ENCODE measurements around the gene ZNF335.
A peak's percentile ranks its signal among the peaks of the same experiment; 100 is the strongest.
"Not testable (repeated sequence)": the region's sequence is repeated elsewhere in the genome, so short reads cannot be mapped to it uniquely, and the experiment has no call there.

ZNF335 gene

GRCh38 chr20:46001498-46001897, 29.5 kb upstream of the ZNF335 start:
- DNase-seq (ENCODE audit: low read depth in 2 of 3, low spot score in 2 of 3) = no peak

DNA sequence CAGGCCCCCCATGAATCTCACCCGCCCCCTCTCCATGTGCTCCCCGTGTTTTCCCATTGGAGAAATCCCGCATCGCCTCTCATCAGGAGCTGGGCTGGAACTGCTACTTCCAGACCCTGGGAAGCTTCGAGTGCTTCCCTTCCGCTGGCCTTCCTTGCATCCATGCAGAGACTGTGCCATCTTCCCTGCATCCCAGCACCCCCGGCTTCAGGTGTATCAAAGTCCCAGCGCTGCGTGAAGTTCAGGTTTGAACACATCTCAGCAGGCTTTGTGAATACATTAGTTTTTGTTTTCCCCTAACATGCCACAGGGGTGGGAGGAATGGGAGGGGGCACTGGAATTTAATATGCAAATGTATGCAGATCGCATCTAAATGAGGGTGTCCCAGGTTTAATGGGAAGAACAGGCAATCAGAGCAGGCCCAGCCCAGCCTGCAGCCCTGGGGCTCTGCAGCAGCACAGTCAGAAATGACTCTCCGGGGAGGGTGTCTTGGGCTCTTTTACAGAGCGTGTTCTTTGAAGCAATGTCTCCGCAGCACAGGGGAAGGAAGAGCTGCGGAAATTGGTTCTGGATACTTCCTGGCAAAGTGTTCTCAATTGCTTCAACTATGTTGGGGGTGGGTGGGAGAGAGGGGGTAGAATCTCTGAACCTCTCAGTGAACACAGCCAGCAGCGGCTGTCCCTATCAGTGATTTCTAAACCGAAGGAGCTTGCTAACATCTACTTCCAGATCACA, 28.4 kb upstream of the ZNF335 start:
- DNase-seq (ENCODE audit: low read depth in 2 of 3, low spot score in 2 of 3) = no peak

GRCh38 chr20:45999557-46000261, 27.7 kb upstream of the ZNF335 start:
- DNase-seq (ENCODE audit: low read depth in 2 of 3, low spot score in 2 of 3) = no peak

- no peak for DNase-seq (ENCODE audit: low read depth in 2 of 3, low spot score in 2 of 3)
Observed at GRCh38 chr20:45998761-45999160, 26.8 kb upstream of the ZNF335 start.

GRCh38 chr20:45998337-45998736, 26.3 kb upstream of the ZNF335 start:
- DNase-seq (ENCODE audit: low read depth in 2 of 3, low spot score in 2 of 3) = no peak

GRCh38 chr20:45997187-45997586, 25.2 kb upstream of the ZNF335 start:
- no peak for DNase-seq (ENCODE audit: low read depth in 2 of 3, low spot score in 2 of 3)

- DNase-seq (ENCODE audit: low read depth in 2 of 3, low spot score in 2 of 3) = not testable (repeated sequence)
Observed at GRCh38 chr20:45995495-45996097, 23.6 kb upstream of the ZNF335 start.

- DNase-seq (ENCODE audit: low read depth in 2 of 3, low spot score in 2 of 3) = no peak
Observed at GRCh38 chr20:45994761-45995493, 22.9 kb upstream of the ZNF335 start.

DNA sequence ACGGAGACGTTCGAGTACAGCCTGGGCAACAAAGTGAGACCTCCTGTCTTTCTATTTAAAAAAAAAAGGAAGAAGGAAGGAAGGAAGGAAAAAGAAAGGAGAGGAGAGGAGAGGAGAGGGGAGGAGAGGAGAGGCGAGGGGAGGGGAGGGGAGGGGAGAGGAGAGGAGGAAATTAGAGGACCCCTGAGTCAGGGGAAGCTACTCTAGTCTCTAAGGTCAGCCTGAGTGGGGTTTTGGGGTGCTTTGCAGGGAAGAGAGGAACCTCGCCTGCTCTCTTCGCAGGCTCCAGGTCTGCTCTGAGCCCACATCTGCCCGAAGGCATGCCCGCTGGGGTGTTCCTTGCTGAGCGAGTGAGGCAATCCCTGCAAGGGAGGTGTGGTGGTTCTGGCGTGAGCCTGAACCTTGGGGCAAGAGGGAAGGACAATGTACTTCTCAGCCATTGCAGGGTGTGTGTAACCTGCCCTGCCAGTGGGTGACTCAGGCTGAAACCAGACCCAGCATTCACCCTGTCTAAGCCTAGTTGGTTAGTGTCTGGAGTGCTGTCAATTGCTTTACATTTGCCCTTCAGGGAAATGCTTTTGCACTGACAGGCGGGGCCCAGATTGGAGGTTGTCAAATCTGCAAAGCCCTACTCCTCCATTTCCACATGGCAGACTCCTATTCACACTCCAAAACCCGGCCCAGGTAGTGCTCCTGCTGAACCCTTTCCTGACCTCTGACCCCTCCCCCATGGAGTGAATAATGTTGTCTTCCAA, 21.4 kb upstream of the ZNF335 start:
- DNase-seq (ENCODE audit: low read depth in 2 of 3, low spot score in 2 of 3) = no peak

DNA sequence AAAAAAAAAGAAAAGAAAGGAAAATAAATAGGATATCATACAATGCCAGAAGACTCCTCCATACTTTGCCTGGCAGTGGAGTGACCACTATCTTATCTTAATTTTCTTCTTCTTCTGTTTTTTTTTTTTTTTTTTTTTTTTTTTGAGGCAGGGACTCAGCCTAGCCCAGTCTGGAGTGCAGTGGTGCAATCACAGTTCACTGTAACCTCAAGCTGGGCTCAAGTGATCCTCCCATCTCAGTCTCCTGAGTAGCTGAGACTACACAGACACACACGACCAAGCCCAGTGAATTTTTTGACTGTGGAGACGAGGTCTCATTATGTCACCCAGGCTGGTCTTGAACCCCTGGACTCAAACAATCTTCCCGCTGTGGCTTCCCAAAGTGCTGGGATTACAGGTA, 19.6 kb upstream of the ZNF335 start:
- no peak for DNase-seq (ENCODE audit: low read depth in 2 of 3, low spot score in 2 of 3)

DNA sequence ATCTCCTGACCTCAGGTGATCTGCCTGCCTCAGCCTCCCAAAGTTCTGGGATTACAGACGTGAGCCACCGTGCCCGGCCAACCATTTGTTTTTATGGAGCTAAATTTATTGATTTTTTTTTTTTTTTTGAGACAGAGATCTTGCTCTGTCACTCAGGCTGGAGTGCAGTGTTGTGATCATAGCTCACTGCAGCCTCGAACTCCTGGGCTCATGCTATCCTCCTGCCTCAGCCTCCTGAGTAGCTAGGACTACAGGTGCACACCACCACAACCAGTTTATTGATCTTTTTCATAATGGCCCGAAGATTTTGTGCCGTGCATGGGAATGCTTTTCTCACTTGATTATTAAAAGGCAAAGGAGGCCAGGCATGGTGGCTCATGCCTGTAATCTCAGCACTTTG, 16.8 kb upstream of the ZNF335 start:
- DNase-seq (ENCODE audit: low read depth in 2 of 3, low spot score in 2 of 3) = not testable (repeated sequence)

DNA sequence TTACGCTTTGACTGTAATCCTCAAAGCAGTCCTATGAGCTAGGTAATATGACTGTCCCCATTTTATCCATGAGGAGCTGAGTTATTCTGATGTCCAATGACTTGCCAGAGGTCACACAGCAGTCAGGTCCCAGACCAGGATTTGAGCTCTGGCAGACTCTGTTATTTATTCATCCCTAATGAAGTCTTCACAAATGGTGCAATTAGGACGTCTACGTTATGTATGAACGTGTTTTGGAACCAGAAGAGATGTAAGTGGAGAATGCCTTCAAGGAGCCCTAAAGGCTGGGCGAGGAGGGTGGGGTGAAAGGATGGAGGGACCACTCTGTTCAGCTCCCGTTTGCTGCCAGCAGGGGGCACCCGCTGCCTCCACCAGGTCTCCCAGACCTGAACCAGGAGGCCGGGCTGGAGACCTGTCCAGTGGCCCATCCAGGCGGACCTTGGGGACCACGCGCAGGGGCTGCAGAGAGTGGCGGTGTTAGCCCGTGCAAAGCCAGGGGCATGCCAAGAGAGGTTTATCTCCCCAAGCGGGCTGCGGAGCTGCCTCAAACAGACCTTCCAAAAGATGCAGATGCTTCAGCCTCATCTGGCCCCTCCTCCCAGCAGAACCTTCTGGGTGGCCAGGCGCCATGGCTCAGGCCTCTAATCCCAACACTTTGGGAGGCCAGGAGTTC, 15.2 kb upstream of the ZNF335 start:
- peak in 2 of 3 experiments; percentile 54 to 58 for DNase-seq (ENCODE audit: low read depth in 2 of 3, low spot score in 2 of 3)

- DNase-seq (ENCODE audit: low read depth in 2 of 3, low spot score in 2 of 3) = no peak
Observed at GRCh38 chr20:45985573-45985972, 13.6 kb upstream of the ZNF335 start.

DNA sequence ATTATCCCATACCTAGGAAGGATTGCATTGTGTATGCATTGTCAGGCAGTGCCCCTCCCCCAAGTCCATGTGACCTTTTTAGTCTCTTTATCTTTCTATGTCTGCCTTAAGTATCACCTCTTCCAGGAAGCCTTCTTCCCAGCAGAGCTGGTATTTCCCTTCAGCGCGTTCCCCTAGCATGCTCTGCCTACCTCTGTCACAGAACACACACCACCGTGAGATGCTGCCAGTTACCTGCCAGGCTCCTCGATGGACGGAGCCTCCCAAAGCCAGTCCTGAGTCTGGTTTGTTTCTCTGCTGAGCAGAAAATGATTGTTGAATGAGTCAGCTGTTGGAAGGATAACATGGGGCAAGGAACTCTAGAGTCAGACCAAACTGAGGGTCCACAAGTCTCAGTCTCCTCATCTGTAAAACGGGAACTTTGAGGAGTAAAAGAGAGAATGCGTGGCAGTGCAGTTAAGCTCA, 11.3 kb upstream of the ZNF335 start:
- no peak for DNase-seq (ENCODE audit: low read depth in 2 of 3, low spot score in 2 of 3)

DNA sequence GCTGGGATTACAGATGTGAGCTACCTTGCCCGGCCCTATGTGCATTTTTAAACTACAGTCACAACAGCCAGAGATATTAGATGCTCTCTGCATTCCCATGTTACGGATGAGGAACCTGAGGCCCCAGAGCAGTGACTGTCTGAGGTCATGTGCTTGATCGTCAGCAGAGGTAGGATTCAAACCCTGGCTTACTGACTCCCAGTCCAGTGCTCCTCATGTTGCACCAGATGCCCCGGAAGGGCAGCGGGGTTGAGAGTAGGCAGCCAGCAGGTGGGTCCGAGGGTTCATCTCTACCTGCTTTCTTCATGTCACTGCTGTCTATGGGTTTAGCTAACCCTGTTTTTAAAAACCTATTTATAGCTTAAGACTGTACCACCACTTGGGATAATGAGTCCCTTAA, 9.3 kb upstream of the ZNF335 start:
- no peak for DNase-seq (ENCODE audit: low read depth in 2 of 3, low spot score in 2 of 3)

DNA sequence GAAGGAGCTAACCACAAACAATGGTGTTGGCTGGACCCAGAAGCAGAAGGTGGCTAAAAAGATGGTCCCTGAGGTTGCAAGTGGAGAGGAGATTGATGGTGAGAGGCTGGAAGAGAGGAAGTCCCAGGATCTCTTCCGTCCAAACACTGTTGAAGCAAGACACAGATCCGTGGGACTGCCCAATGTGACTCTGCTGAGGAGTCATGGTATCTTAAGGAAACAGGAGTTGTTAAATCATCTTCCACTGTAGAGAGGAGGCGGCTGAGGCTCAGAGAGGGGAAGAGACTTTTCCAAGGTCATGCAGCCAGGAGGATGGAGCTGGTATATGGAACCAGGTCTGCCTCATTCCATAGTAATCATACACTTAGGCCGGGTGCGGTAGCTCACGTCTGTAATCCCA, 4.1 kb upstream of the ZNF335 start:
- DNase-seq (ENCODE audit: low read depth in 2 of 3, low spot score in 2 of 3) = no peak

- DNase-seq (ENCODE audit: low read depth in 2 of 3, low spot score in 2 of 3) = no peak
Observed at GRCh38 chr20:45975686-45976085, 3.7 kb upstream of the ZNF335 start.

DNA sequence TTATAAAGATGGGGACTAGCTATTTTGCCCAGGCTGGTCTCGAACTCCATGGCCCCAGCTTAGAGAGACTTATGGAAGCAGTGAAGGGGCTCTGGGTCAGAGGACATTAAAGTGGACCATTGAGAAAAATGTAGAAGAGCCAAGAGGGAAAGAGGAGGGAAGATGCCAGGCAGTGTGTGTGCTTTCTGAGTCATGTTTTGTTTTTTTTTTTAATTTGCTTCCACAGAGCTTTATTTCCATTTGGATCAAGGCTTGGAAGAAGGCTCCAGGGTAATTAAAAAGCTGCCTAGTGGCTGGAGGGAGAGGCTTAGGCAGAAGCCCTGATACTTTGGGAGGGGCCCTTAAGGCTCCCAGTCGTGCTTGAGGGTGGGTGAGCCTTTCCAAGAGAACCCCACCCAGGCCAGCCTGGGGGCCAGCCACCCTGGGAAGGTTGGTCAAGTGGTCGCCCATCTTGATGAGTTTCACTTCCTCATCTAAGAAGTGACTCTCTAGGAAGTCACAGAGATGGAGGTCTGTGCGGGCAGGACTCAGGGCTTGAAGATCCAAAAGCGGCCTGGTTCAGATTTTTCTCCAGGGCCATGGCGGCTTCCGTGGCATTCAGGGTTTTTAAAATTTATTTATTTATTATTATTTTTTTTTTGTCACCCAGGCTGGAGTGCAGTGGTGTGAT, 3.0 kb upstream of the ZNF335 start:
- no peak for DNase-seq (ENCODE audit: low read depth in 2 of 3, low spot score in 2 of 3)

DNA sequence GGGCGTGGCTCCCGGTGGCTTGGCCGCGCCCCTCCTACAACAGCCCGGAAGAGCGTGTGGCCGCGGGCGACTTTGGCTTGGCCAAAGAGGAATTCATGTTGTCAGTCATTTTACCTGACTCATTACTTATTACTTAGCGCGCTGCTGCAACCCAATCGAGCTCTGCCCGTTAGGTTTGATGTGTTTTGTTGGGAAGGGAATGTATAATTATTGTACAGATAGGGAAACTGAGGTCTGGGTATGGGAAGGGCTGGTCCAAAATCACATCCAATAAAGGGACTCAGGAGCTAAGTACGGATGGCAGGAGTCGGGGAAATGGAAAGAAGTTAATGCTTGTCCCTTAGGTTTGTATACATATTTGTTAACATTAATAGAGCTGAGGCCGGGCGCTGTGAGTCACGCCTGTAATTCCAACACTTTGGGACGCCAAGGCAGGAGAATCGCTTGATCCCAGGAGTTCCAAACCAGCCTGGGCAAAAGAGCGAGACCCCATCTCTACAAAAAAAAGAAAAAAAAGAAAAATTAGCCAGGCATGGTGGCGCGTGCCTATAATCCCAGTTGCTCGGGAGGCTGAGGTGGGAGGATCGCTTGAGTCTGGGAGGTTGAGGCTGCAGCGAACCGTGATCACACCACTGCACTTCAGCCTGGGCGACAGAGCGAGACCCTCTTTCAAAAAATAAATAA, 639 bp upstream of the ZNF335 start:
- no peak for DNase-seq (ENCODE audit: low read depth in 2 of 3, low spot score in 2 of 3)

DNA sequence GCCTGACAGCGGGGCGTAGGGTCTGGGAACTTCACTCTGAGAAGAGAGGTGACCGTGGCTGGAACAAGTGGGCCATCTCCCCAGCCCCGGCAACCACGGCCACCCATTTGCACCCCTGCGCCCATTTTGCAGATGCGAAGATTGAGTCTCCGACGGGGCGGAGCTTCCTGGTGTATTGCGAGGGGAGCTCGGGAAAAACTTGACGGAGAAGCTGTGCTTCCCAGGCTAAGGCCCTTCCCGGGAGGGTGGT, 653 bp downstream of the ZNF335 start:
- DNase-seq (ENCODE audit: low read depth in 2 of 3, low spot score in 2 of 3) = no peak
